ENCODE data around the gene IL22RA2. TPM values are rescaled to one million over a fixed set of nuclear protein-coding genes. Genes with fewer than 3 reads are reported as not detected.
A peak's percentile ranks its signal among the peaks of the same experiment; 100 is the strongest.

Gene IL22RA2
- total and polyA plus RNA-seq, 9 of the 15 experiments (the other 6 are each of a cell fraction or from before 2014, with no cell fraction given): 0.03 TPM; not detected in 8

DNA sequence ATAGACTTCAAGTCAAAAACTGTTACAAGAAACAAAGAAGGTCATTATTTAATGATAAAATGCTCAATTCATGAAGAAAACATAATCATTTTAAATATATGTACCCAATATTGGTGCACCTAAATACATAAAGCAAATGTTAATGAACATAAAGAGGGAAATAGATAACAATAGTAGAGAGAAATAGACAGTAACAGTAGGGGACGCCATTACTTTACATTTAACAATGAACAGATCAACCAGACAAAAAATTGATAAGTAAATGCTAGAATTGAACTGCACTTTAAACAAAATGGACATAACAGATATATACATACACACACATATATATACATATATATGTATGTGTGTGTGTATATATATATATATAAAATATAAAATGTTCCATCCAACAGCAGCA lies 37.4 kb downstream of the IL22RA2 start (continued):
- TF ChIP-seq DEAF1 (CRISPR knock-in tag; IDR thresholded peaks at IDR 0.05) (peak; percentile 38; the same call in 1 of the 2 replicates), OTX1 (CRISPR knock-in tag; IDR thresholded peaks at IDR 0.05) (no peak), LARP7 (IDR thresholded peaks at IDR 0.05) (no peak), MAFG (tag; conservative IDR thresholded peaks at IDR 0.05) (no peak), ZC3H11A (IDR thresholded peaks at IDR 0.05; ENCODE audit: low read depth, low read length) (no peak), RAD21 (CRISPR knock-in tag; conservative IDR thresholded peaks at IDR 0.05 in 1 of 2, IDR thresholded peaks at IDR 0.05 in 1 of 2) (peak in 1 of 2 experiments; percentile 76; a peak in 2 of 4 replicates), MYC (IDR thresholded peaks at IDR 0.05; ENCODE audit: low read depth, low read length) (no peak), MYC (CRISPR knock-in tag; IDR thresholded peaks at IDR 0.05; ENCODE audit: borderline replicate concordance, low read depth) (no peak)

DNA sequence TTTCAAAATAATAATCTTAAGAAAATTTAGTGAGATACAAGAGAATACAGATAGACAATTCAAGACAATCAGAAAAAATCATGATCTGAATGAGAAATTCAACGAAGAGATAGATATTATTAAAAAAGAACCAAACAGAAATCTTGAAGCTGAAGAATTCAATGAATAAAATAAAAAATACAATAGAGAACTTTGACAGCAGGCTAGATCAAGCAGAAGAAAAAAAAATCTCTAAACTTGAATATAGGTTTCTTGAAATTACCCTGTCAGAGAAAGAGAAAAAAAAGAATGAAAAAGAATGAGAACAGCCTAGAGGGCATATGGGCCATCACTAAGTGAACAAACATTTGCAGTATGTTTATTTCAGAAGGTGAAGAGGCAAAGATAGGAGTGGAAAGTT lies 39.0 kb downstream of the IL22RA2 start:
- Histone ChIP-seq H3K4me3 (no peak overlapping the region), H3K9me1 (ENCODE audit: control insufficient read depth, insufficient read depth, low read length) (no peaks in the 10 kb centered on the region), H3K36me3 (ENCODE audit: control insufficient read depth, insufficient read depth, low read length) (no peaks in the 10 kb centered on the region), H3K9me3 (replicated peaks; ENCODE audit: control insufficient read depth, insufficient read depth, low read depth, low read length) (no peaks in the 10 kb centered on the region; the same call in 1 of the 2 replicates), H3K4me2 (ENCODE audit: insufficient read depth, low read length) (no peak overlapping the region), H2AFZ (ENCODE audit: low read depth, low read length) (no peak overlapping the region), H4K20me1 (replicated peaks; ENCODE audit: control insufficient read depth, insufficient read depth, low read length) (no peaks in the 10 kb centered on the region), H3K79me2 (ENCODE audit: control insufficient read depth, insufficient read depth, low read length) (no peaks in the 10 kb centered on the region), H3K27ac (ENCODE audit: extremely low read depth, low read depth, low read length) (no peak overlapping the region), H3K4me1 (replicated peaks in 1 of 2; ENCODE audit: control insufficient read depth in 2 of 2, insufficient read depth in 2 of 2, low read length in 2 of 2) (no peaks in the 10 kb centered on the region), H3K27me3 (ENCODE audit: control insufficient read depth in 2 of 2, insufficient read depth in 2 of 2, low read length in 2 of 2) (no peaks in the 10 kb centered on the region; a peak in 1 of 5 replicates), H3K9ac (ENCODE audit: insufficient read depth in 1 of 2, low read depth in 2 of 2, low read length in 2 of 2) (no peak overlapping the region)
- no peak for ATAC-seq
- no peak for FAIRE-seq
- 0% methylated on average over 1 of the region's 1 CpG for WGBS (ENCODE audit: insufficient coverage, low coverage, missing lambda C conversion rate)
- TF ChIP-seq, protein P1, sequence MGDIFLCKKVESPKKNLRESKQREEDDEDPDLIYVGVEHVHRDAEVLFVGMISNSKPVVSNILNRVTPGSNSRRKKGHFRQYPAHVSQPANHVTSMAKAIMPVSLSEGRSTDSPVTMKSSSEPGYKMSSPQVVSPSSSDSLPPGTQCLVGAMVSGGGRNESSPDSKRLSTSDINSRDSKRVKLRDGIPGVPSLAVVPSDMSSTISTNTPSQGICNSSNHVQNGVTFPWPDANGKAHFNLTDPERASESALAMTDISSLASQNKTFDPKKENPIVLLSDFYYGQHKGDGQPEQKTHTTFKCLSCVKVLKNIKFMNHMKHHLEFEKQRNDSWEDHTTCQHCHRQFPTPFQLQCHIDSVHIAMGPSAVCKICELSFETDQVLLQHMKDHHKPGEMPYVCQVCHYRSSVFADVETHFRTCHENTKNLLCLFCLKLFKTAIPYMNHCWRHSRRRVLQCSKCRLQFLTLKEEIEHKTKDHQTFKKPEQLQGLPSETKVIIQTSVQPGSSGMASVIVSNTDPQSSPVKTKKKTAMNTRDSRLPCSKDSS (IDR thresholded peaks at IDR 0.05; ENCODE audit: low read depth, partially characterized antibody): peak; percentile 50
- TF ChIP-seq FOXP4 (CRISPR knock-in tag; IDR thresholded peaks at IDR 0.05; ENCODE audit: borderline replicate concordance) (no peak), ZNF668 (CRISPR knock-in tag; IDR thresholded peaks at IDR 0.05) (no peak), POLR2AphosphoS2 (IDR thresholded peaks at IDR 0.05; ENCODE audit: low read length) (no peak), HLTF (IDR thresholded peaks at IDR 0.05) (0 out of 2 replicates have a peak, but pooled peaks have one; percentile 24), RBM14 (IDR thresholded peaks at IDR 0.05; ENCODE audit: borderline replicate concordance, insufficient read depth, low read depth, low read length) (no peak), ZEB2 (IDR thresholded peaks at IDR 0.05) (0 out of 2 replicates have a peak, but pooled peaks have one; percentile 17), CSDE1 (IDR thresholded peaks at IDR 0.05) (no peak), TRIM28 (IDR thresholded peaks at IDR 0.05) (peak; percentile 70; the same call in 1 of the 2 replicates)
- no TSS peak for BruUV-seq (replicated peaks)
- in situ Hi-C loops (cut with MboI): no loop called here
- no peak for DNase-seq (ENCODE audit: extremely low read depth in 1 of 4, low spot score in 3 of 4)
- ChIA-PET CTCF (ENCODE audit: low intra/inter-chr PET ratio) (no interaction called here), POLR2A (no interaction called here)
- intact Hi-C loops (cut with micrococcal nuclease): no loop called here

All from K562 (cell line).